ENCODE measurements around the gene WDR18.

The WDR18 gene

DNA sequence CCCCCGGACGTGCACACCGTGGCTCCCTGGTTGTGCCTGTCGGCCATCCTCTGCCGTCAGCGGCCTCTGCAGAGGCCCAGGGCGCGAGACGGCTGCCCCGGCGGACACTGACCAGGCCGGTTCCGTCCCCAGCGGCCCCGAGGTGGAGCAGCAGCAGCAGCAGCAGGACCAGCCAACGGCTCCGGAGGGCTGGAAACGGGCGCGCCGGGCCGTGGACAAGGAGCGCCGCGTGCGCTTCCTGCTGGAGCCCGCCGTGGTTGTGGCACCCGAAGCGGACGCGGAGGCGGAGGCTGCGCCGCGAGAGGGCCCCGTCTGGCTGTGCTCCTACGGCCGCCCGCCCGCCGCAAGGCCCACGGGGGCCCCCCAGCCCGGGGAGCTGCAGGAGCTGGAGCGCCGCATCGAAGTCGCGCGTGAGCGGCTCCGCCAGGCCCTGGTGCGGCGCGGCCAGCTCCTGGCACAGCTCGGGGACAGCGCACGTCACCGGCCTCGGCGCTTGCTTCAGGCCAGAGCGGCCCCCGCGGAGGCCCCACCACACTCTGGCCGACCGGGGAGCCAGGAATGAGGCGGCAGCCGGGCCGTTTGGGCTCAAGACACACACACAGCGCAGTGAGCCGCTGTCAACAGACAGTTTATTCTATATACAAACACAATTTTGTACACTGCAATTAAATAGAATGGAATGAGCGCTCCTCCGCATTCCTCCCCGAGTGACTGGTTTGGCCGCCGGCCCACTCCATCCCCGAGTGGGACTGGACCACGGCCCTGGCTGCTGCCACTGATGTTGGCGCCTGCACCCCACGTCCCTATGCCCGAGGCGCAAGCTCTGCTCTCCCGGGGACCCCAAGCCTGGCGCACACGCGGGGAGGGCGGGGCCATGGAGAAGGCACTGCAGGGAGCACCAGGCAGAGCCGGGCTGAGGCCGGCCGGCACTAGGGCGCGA lies 25.2 kb downstream of the WDR18 start:
- DNase-seq, result no peak

GRCh38 chr19:1009981-1010538 lies 25.9 kb downstream of the WDR18 start:
- no peak for DNase-seq

DNA sequence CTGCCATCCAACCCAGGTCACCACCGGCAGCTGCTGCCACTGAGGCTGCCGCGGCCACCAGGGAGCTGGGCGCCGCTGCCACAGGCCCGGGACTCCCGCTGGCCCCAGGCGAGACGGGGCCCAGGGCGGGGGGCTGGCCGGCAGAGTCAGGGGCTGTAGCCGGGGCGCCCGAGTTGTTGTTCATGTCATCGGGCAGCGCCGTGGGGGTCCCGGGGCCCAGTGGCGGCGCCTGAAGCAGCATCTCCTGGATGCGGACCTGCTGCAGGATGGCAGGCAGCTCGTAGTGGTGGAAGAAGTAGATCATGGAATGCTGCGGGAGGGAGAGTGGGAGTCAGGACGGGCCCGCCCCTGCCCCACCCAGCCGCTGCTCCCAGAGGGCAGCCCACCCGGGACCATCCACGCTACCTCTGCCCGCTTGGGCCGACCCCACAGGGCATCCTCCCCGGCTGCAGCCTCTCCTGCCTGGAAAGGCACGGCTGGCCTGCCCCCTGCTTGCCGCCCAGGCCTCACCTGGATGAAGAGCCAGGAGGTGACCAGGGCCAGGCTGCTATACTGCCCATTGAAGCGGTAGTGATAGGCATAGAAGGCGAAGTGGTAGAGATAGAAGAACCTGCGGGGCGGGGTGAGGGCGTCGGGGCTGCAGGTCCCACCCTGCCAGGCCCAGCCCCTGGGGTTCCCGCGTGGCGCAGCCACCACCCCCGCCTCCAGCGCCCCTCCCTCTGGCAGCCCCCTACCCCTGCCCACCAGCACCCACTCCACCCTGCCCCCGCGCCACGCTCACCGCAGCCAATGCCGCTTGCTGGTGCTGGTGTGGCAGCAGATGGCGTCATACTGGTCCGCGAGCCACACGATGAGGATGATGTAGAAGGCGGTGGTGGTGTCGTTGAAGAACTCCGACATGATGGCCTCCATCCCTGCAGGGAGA lies 26.7 kb downstream of the WDR18 start:
- no peak for DNase-seq

GRCh38 chr19:1011831-1012333 lies 27.7 kb downstream of the WDR18 start:
- no peak for DNase-seq

GRCh38 chr19:1012334-1012733 lies 28.2 kb downstream of the WDR18 start:
- DNase-seq, result no peak

DNA sequence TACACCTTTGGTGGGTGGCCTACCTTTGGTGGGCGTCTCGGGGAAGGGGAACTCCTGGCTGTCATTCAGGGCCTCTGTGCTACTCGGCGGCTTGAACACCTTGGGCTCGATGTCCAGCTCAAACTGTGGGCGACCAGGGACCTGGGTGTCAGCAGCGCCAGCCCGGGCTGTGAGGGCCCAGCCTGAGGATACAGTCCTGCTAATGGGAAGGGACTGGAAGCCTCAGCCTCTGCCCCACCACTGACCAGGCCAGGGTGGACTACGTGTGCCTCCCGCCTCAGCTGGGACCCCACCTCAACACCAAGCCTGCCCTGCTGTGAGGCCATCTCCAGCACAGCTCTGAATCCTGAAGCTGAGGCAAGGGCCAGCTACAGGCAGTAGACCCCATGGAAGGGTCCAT lies 29.1 kb downstream of the WDR18 start:
- no peak for DNase-seq

DNA sequence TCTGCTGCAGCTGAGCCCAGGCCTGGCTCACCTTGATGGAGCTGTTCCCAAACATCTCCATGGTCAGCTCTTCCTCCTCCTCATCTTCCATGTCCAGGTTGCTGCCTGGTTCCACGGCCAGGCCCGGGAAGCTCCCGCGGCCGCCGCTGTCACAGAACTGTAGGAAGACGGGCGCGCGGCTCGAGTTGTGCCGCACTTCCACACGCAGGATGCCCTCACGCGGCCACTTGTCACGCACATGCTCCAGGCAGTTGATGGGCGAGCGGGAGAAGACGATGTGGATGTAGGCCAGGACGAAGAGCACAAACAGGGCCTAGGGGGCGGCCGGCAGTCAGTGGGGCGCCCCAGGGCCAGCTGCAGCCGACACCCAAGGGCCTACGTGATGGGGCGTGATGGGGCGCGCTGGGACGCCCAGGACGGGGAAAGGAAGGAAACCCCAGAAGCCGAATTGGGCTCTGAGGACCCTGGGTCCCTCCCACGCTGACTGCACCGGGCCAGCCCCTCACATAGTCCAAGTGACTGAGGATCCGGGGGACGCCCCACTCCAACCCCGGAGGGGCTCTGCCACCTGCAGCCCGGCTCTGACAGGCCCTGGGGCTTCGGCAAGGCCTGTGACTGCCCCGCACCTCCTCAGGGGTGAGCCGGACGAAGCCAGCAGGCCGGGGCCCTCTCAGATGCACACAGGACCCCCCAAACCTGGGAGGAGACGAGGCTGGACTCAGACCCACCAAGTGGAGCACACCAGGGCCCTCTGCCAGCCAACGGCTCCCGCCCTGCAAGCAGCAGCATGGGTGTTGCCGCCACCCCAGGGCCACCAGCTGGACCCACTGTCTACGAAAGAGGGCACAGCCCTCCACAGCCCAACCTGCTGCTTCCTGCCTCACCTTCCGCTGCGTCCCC lies 30.3 kb downstream of the WDR18 start:
- no peak for DNase-seq

DNA sequence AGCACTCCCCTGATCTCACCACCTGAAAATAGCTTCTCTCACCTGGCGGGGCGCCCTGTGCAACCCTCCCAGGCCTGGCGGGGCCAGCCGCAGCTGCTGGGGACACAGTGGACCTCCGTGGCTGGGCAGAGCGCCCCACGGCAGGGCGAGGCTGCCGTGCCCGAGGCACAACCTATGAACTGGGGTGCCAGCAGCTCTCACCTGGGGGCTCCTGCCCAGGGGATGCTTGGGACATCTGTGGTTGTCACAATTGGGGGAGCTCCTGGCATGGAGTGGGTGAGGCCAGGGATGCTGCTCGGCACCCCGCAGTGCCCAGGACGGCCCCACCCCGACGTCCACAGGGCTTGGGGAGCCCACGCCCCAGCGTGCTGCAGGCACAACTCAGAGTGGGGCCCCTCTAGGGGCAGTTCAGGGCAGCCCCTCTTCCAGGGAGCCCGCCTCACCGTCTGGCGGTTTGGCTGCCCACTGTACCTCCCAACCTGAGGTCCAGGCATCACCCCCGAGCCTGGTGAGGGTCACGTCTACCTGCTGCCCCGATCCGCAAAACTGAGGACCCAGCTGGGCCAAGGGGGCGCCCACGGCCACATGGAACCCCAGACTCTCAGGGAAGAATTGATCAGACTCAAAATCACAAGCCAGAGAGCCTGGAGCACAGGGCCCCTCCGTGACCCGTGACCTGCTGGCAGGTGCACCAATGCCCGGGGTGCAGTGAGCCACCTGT lies 31.1 kb downstream of the WDR18 start:
- DNase-seq, result no peak

DNA sequence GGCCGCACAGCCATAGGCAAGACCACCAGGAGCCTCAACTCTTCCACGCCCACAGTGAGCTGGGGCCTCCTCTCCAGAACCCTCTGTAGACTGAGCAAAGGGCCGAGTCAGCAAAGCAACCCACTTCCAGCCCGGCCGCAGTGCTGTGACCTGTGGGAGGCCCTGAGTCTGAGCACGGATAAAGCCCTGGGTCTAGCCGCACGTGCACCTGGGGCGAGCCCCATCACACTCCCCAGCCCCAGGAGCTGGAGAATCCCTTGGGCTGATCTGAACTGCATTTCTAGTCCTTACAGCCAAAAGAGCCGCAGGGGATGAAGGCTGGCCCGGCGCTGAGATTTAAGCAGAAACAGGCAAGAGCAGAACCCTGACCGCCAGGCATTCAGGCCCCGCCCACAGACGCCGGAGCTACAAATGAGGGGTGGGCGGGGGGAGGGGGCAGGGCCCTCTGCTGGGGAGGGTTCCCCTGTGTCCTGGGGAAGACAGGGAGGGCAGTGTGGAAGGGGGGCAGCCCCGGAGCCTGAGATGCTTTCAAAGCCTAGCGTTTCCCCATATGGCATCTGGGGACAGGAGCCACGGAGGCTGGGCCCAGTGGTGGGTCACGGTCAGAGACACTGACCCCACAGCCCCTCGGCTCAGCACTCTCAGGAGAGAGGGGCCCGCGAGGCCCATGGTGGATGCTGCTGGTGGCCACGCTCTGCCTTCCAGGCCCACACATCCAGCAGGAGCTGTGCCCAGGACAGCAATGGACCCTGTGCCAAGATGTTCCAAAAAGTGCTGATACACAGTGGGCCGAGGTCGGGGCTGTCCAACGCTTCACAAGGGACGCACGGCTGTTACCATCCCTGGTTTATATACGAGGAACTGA lies 31.9 kb downstream of the WDR18 start:
- no peak for DNase-seq

- DNase-seq, result no peak
Observed at GRCh38 chr19:1016647-1017114, 32.5 kb downstream of the WDR18 start.

GRCh38 chr19:1017115-1017905 lies 33.2 kb downstream of the WDR18 start:
- DNase-seq, result no peak

DNA sequence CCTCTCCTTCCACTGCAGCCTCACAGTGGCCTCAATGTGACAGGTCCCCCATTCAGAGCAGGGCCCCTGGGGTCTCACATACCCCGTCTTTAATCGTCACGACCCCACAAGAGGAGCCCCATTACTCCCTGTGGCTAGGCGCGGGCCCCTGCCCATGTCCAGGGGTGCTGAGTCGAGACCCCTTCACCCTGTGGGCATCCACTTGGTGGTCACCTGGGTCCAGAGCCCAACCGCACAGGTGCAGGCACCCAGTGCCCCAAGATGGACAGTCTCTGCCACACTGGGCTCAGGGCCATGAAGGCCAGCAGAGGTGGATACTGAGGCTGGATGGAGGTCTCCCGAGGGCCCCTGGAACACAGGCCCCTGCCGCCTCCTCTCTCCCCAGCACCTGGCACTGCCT lies 33.8 kb downstream of the WDR18 start:
- no peak for DNase-seq

- DNase-seq, result no peak
Observed at GRCh38 chr19:1018393-1018792, 34.2 kb downstream of the WDR18 start.

DNA sequence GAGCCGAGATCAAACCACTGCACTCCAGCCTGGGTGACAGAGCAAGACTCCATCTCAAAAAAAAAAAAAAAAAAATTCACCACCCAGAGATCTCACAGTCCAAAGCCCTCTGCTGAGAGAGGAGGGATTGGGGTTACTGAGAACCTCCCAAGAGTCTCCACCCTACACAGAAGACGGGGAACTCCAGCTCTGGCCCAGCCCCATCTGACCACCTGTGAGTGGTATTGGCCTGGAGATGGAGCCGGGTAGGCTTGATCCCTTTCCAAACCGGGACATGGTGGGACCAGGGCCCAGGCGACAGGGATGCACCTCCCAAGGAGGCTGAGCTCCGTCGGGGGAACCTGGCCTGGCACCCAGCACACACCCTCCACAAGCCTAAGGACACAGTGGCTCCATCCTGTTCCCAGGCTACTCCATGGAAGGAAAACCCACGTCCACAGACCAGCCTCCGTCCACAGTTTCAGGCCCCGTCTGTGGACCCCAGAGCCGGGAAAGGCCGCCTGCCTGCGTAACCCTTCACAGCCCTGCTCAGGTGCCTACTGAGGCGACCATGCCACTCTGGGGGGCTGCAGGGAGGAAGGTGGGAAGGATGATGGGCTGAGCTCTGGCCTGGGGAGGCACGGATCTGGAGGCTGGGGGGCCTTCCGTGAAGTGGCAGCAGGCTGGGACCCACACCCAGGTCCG lies 34.9 kb downstream of the WDR18 start:
- DNase-seq, result no peak

- no peak for DNase-seq
Observed at GRCh38 chr19:1019616-1019961, 35.4 kb downstream of the WDR18 start.

- no peak for DNase-seq
Observed at GRCh38 chr19:1019980-1020867, 36.1 kb downstream of the WDR18 start.

DNA sequence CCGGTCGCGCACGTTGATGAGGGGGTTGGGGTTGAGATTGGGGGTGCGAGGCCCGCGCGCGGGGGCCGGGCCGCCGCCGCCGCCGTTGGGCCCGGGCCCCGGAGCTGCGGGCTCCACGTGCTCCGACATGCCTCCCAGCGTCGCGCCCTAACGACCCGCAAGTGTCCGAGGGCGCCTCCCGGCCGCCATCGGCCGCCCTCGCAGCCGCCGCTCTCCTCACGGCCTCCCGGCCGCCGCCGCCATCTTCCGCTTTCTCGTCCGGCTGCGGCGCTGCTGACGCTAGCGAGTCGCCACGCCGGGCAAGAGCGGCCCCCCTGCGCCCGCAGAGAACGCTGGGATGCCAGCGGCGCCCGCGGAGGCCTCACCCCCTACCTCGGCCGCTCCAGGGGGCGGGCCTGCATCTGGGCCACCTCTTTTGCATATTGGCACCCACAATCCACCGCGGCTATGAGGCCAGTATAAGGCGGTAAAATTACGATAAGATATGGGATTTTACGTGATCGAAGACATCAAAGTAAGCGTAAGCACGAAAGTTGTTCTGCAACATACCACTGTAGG lies 36.8 kb downstream of the WDR18 start, which contains the start of gene TMEM259:
Gene TMEM259, minus strand, starts transcription at position 256 of the 558 bp plus-strand sequence. Its CDS starts 127 bp downstream, at position 129.
- peak; percentile 98 for DNase-seq

Data from fibroblast of skin of right biceps (primary cell).